Stromal cell of bone marrow (primary cell): ENCODE data around the gene ZC3H12C.
"Not testable (repeated sequence)": the region's sequence is repeated elsewhere in the genome, so short reads cannot be mapped to it uniquely, and the experiment has no call there.

Source experiments
- DNase-seq: peaks from one replicate; pipeline ENCODE4 v3.0.0-alpha.2; 2012; ENCODE audit warnings: low read depth

ZC3H12C gene

GRCh38 chr11:110092515-110093406 lies at the start of gene ZC3H12C:
Gene ZC3H12C (plus strand): TSS chr11:110093392. CDS start chr11:110093412, 20 bp downstream.
- DNase-seq: peak; percentile 71

- no peak for DNase-seq
Measured at GRCh38 chr11:110044226-110044968, 48.8 kb upstream of the ZC3H12C start.

GRCh38 chr11:110046775-110047380 lies 46.3 kb upstream of the ZC3H12C start:
- no peak for DNase-seq

- DNase-seq: no peak
Measured at GRCh38 chr11:110049501-110050200, 43.5 kb upstream of the ZC3H12C start.

GRCh38 chr11:110050201-110050506 lies 43.0 kb upstream of the ZC3H12C start:
- DNase-seq: no peak

- no peak for DNase-seq
Measured at GRCh38 chr11:110053848-110054414, 39.3 kb upstream of the ZC3H12C start.

- no peak for DNase-seq
Measured at GRCh38 chr11:110056956-110057355, 36.2 kb upstream of the ZC3H12C start.

GRCh38 chr11:110059706-110060463 lies 33.3 kb upstream of the ZC3H12C start:
- no peak for DNase-seq

GRCh38 chr11:110061296-110061695 lies 31.9 kb upstream of the ZC3H12C start:
- DNase-seq: no peak

GRCh38 chr11:110062247-110062646 lies 30.9 kb upstream of the ZC3H12C start:
- DNase-seq: no peak

GRCh38 chr11:110065189-110065588 lies 28.0 kb upstream of the ZC3H12C start:
- DNase-seq: no peak

- DNase-seq: not testable (repeated sequence)
Measured at GRCh38 chr11:110068001-110068400, 25.2 kb upstream of the ZC3H12C start.

GRCh38 chr11:110069158-110069737 lies 23.9 kb upstream of the ZC3H12C start:
- peak; percentile 38 for DNase-seq

- no peak for DNase-seq
Measured at GRCh38 chr11:110070176-110070575, 23.0 kb upstream of the ZC3H12C start.

GRCh38 chr11:110071197-110071596 lies 22.0 kb upstream of the ZC3H12C start:
- DNase-seq: no peak

- no peak for DNase-seq
Measured at GRCh38 chr11:110072930-110073329, 20.3 kb upstream of the ZC3H12C start.

- DNase-seq: no peak
Measured at GRCh38 chr11:110074499-110074898, 18.7 kb upstream of the ZC3H12C start.

GRCh38 chr11:110075105-110075846 lies 17.9 kb upstream of the ZC3H12C start:
- DNase-seq: no peak

- DNase-seq: no peak
Measured at GRCh38 chr11:110075847-110076208, 17.4 kb upstream of the ZC3H12C start.

GRCh38 chr11:110076371-110076965 lies 16.7 kb upstream of the ZC3H12C start:
- DNase-seq: no peak
